ENCODE results near the gene MYO18B.

DNA sequence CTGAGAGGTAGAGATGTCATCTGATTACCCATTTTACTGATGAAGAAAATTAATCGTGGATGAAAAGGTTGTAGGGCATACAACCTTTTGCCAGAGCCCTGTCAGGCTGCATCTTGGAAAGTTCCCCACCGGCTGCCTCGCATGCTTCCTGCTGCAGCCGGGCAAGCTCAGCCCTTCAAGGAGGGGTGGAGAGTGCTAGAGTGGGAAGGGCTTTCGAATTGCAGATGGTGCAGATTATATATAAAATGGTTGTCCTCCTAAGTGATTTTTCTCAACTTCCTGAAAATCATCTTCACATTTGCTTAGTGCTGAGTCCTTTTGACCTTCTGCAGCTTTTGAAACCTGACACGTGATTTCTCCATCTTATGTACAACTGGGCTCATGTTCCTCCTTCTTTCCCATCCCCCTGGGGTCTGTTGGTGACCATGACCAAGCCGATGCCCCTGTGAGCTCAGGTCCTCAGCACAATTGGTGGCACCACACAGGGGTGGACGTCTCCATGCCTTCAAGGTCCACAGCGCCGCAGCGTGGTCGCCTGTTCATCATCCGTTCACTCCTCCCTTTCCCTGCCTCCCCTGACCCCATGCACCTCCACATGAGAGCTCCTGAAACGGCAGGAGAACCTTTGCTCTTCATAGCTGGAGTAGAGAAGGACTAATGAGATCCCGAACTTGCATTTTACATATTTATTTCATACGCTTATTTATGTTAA, 47.6 kb upstream of the MYO18B start:
- TF ChIP-seq, protein P1, sequence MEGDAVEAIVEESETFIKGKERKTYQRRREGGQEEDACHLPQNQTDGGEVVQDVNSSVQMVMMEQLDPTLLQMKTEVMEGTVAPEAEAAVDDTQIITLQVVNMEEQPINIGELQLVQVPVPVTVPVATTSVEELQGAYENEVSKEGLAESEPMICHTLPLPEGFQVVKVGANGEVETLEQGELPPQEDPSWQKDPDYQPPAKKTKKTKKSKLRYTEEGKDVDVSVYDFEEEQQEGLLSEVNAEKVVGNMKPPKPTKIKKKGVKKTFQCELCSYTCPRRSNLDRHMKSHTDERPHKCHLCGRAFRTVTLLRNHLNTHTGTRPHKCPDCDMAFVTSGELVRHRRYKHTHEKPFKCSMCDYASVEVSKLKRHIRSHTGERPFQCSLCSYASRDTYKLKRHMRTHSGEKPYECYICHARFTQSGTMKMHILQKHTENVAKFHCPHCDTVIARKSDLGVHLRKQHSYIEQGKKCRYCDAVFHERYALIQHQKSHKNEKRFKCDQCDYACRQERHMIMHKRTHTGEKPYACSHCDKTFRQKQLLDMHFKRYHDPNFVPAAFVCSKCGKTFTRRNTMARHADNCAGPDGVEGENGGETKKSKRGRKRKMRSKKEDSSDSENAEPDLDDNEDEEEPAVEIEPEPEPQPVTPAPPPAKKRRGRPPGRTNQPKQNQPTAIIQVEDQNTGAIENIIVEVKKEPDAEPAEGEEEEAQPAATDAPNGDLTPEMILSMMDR (IDR thresholded peaks at IDR 0.05) = no peak
- no peak for TF ChIP-seq POLR2AphosphoS5 (IDR thresholded peaks at IDR 0.05; ENCODE audit: insufficient read depth in 1 of 2, low read depth in 1 of 2)

All from vagina (tissue), 2 donors.